HTERT RPE-1 (cell line): ENCODE data around the gene TCP11L2.
"Not testable (repeated sequence)": the region's sequence is repeated elsewhere in the genome, so short reads cannot be mapped to it uniquely, and the experiment has no call there.

ENCODE experiments used
- in situ Hi-C: fragments of 300-500 bp; cut with MboI; formaldehyde crosslinking; loops from 4 replicates; pipeline ENCODE4 v1.14.3; 2020; ENCODE audit warnings: low sequenced_read_pairs

TCP11L2 gene

GRCh38 chr12:106304797-106305196 is 2.3 kb downstream of the TCP11L2 start:
- in situ Hi-C loops: no loop called here

- in situ Hi-C loops: no loop called here
Measured at GRCh38 chr12:106305376-106305775, 2.8 kb downstream of the TCP11L2 start.

GRCh38 chr12:106307181-106307580 is 4.6 kb downstream of the TCP11L2 start:
- in situ Hi-C loops: no loop called here

- in situ Hi-C loops: no loop called here
Measured at GRCh38 chr12:106308121-106308520, 5.6 kb downstream of the TCP11L2 start.

GRCh38 chr12:106308611-106309010 is 6.1 kb downstream of the TCP11L2 start:
- in situ Hi-C loops: no loop called here

GRCh38 chr12:106309671-106310505 is 7.4 kb downstream of the TCP11L2 start:
- in situ Hi-C loops: no loop called here

GRCh38 chr12:106310687-106311086 is 8.2 kb downstream of the TCP11L2 start:
- in situ Hi-C loops: no loop called here

GRCh38 chr12:106311139-106311538 is 8.6 kb downstream of the TCP11L2 start:
- in situ Hi-C loops: no loop called here

- in situ Hi-C loops: not testable (repeated sequence)
Measured at GRCh38 chr12:106313413-106313812, 10.9 kb downstream of the TCP11L2 start.

- in situ Hi-C loops: no loop called here
Measured at GRCh38 chr12:106315523-106315922, 13.0 kb downstream of the TCP11L2 start.

- in situ Hi-C loops: no loop called here
Measured at GRCh38 chr12:106317406-106318082, 15.0 kb downstream of the TCP11L2 start.

- in situ Hi-C loops: no loop called here
Measured at GRCh38 chr12:106321139-106321850, 18.8 kb downstream of the TCP11L2 start.

GRCh38 chr12:106323537-106323936 is 21.0 kb downstream of the TCP11L2 start:
- in situ Hi-C loops: no loop called here

GRCh38 chr12:106327309-106327869 is 24.9 kb downstream of the TCP11L2 start:
- in situ Hi-C loops: no loop called here

- in situ Hi-C loops: no loop called here
Measured at GRCh38 chr12:106328735-106329134, 26.2 kb downstream of the TCP11L2 start.

GRCh38 chr12:106329231-106329982 is 26.9 kb downstream of the TCP11L2 start:
- in situ Hi-C loops: no loop called here

GRCh38 chr12:106331599-106331998 is 29.1 kb downstream of the TCP11L2 start:
- in situ Hi-C loops: no loop called here

GRCh38 chr12:106332536-106332935 is 30.0 kb downstream of the TCP11L2 start:
- in situ Hi-C loops: no loop called here

- in situ Hi-C loops: no loop called here
Measured at GRCh38 chr12:106333010-106333409, 30.5 kb downstream of the TCP11L2 start.

- in situ Hi-C loops: no loop called here
Measured at GRCh38 chr12:106333756-106334155, 31.2 kb downstream of the TCP11L2 start.
